Osteoblast (primary cell): ENCODE results near the gene ZNF766. TPM values are rescaled to one million over a fixed set of nuclear protein-coding genes. Genes with fewer than 3 reads are reported as not detected.
"Not testable (repeated sequence)": the region's sequence is repeated elsewhere in the genome, so short reads cannot be mapped to it uniquely, and the experiment has no call there.

Source experiments
- DNase-seq: peaks from one replicate; pipeline ENCODE4 v3.0.0; 2011; ENCODE audit warnings: low spot score, mixed read lengths; ENCODE audit not compliant: insufficient read length; ENCODE audit errors: missing footprints
- H2AFZ ChIP-seq: 2 replicates; pipeline ENCODE4 v1.6.0; 2011; ENCODE audit warnings: mild to moderate bottlenecking, low read length
- H3K27ac ChIP-seq: 2 replicates; pipeline ENCODE4 v1.5.1; 2011; ENCODE audit warnings: mild to moderate bottlenecking, low read depth, low read length, moderate library complexity
- H3K27me3 ChIP-seq: 2 replicates; pipeline ENCODE4 v1.6.0; 2012; ENCODE audit warnings: mild to moderate bottlenecking, control low read depth, inconsistent platforms, low read length, moderate library complexity; ENCODE audit not compliant: insufficient read depth
- H3K36me3 ChIP-seq: 2 replicates; pipeline ENCODE4 v1.5.1; 2011; ENCODE audit warnings: mild to moderate bottlenecking, low read length, control low read depth, moderate library complexity; ENCODE audit not compliant: insufficient read depth
- H3K4me1 ChIP-seq: 2 replicates; pipeline ENCODE4 v1.5.1; 2011; ENCODE audit warnings: mild to moderate bottlenecking, low read length, control low read depth, moderate library complexity; ENCODE audit not compliant: insufficient read depth
- H3K4me2 ChIP-seq: 2 replicates; pipeline ENCODE4 v1.6.0; 2011; ENCODE audit warnings: mild to moderate bottlenecking, low read length; ENCODE audit not compliant: insufficient read depth
- H3K4me3 ChIP-seq: fragments of 200-600 bp; sonication (generic); 3 replicates; pipeline ENCODE4 v1.5.1; 2012; ENCODE audit warnings: mild to moderate bottlenecking, low read length, inconsistent platforms; ENCODE audit not compliant: insufficient read depth
- H3K79me2 ChIP-seq: 2 replicates; pipeline ENCODE4 v1.6.0; 2012; ENCODE audit warnings: mild to moderate bottlenecking, low read length, control low read depth, inconsistent platforms; ENCODE audit not compliant: insufficient read depth
- H3K9me3 ChIP-seq: 2 replicates; pipeline ENCODE4 v1.5.1; 2011; ENCODE audit warnings: low read depth, low read length, control low read depth
- H4K20me1 ChIP-seq: 2 replicates; pipeline ENCODE4 v1.6.0; 2012; ENCODE audit warnings: mild to moderate bottlenecking, low read length, control low read depth; ENCODE audit not compliant: insufficient read depth
- CTCF ChIP-seq: IDR thresholded peaks from 2 replicates; pipeline ENCODE4 v1.5.1; 2011; ENCODE audit warnings: mild to moderate bottlenecking, low read depth, low read length, moderate library complexity; ENCODE audit errors: extremely low read depth
- total RNA-seq: library from RNA; depleted of rRNA; stranded (reverse); fragments of >200 nt; gene quantifications from 2 replicates; pipeline ENCODE4 v1.2.3, GENCODE V29; 2012

The ZNF766 gene
- total RNA-seq, 1 donor: 11.2 TPM

DNA sequence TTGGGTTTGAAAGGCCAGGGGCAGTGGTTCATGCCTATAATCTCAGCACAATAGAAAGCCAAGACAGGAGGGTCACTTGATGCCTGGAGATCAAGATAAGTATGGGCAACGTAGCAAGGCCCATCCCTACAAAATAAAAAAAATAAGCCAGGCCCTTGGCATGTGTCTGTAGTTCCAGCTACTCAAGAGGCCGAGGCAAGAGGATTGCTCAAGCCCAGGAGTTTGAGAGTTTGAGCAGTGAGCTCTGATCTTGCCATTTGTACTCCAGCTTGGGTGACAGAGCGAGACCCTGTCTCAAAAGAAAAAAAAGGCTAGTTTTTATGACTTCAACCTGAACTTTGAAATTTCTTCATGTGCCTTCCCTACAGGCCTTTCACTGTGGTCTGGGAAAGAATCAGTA is 22.4 kb downstream of the ZNF766 start:
- Histone ChIP-seq H3K4me2 (no peak overlapping the region), H3K79me2 (no peaks in the 10 kb centered on the region), H3K27me3 (no peaks in the 10 kb centered on the region), H3K27ac (no peak overlapping the region), H3K9me3 (no peaks in the 10 kb centered on the region), H3K4me1 (peaks cover 5% of the 10 kb centered on the region), H3K36me3 (peaks cover 28% of the 10 kb centered on the region), H4K20me1 (no peaks in the 10 kb centered on the region), H3K4me3 (no peak overlapping the region), H2AFZ (no peak overlapping the region)
- no peak for TF ChIP-seq CTCF
- no peak for DNase-seq

GRCh38 chr19:52292946-52293345 is 23.6 kb downstream of the ZNF766 start:
- H3K4me3 ChIP-seq, H3K27me3 ChIP-seq, H2AFZ ChIP-seq, H4K20me1 ChIP-seq, H3K4me1 ChIP-seq, H3K4me2 ChIP-seq, DNase-seq, H3K79me2 ChIP-seq, H3K27ac ChIP-seq, H3K9me3 ChIP-seq: not testable (repeated sequence)
- peaks cover 25% of the 10 kb centered on the region for H3K36me3 ChIP-seq

DNA sequence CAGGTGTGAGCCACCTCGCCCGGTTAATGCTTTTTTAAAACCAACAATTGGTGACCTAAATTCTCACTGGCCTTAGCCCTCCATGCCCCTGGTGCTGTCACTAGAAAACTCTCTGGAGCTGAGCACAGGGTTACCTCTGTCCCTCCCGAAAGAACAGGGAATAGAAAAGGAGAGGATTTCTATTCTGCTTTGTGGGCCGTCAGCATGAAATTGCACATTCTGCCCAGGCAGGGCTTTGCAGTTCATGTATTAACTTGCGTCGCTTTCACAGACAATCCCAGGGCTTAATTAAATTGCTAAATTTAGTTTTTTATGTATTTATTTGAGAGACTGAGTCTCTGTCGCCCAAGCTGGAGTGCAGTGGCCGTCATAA is 27.0 kb downstream of the ZNF766 start:
- H2AFZ ChIP-seq: peak overlapping the region; percentile 40
- no peaks in the 10 kb centered on the region for H4K20me1 ChIP-seq
- DNase-seq: peak; percentile 66
- no peaks in the 10 kb centered on the region for H3K79me2 ChIP-seq
- peak overlapping the region; percentile 95 for H3K4me2 ChIP-seq
- H3K4me3 ChIP-seq: peak overlapping the region; percentile 80
- peaks cover 11% of the 10 kb centered on the region for H3K36me3 ChIP-seq
- no peaks in the 10 kb centered on the region for H3K27me3 ChIP-seq
- no peaks in the 10 kb centered on the region for H3K9me3 ChIP-seq
- peaks cover 12% of the 10 kb centered on the region for H3K4me1 ChIP-seq
- no peak for TF ChIP-seq CTCF
- peak overlapping the region; percentile 40 for H3K27ac ChIP-seq

DNA sequence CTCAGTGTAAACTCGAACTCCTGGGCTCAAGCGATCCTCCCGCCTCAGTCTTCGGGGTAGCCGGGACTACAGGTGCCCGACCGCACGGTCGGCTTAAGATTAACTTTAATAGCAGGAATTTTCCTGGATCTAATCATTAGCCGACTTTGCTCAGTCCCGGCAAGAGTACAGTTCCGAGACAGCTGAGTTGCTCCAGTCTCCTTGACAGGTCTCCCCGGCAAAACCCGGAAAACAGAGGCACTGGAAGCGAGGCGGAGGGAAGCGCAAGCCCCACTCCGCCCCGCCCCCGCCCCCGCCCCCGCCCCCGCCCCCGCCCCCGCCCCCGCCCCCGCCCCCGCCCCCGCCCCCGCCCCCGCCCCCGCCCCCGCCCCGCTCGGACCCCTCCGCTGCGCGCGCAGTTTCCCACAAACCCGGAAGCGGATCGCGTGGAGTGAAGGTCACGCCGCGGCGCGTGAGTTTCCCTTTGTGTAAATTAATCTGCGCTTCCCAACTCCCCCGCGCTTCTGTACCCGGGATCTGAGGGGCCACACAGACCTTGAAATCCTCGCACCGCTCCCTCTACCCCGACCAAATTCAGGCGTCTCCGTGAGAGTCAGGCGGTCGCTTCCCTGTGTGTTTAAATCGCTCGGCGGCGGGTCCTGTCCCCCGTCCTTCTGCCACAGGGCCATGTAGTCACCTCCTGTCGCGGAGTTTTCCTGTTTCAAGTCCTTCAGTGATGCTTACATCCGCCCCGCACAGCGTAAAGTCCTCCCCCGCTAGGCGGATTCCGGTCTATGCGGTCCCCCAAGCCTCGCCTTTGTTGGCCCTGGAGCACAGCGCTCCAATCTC is 27.6 kb downstream of the ZNF766 start, which contains the start of gene ZNF480:
ZNF480 (plus strand) TSS at position 397 of the 828 bp plus-strand sequence. CDS start 3,244 bp downstream, outside the sequence.
- Histone ChIP-seq H3K9me3 (no peaks in the 10 kb centered on the region), H3K4me1 (peaks cover 12% of the 10 kb centered on the region), H3K27me3 (no peaks in the 10 kb centered on the region), H3K79me2 (no peaks in the 10 kb centered on the region), H3K27ac (peak within 1 kb of the TSS; percentile 93), H3K4me3 (peak within 1 kb of the TSS; percentile 96), H4K20me1 (no peaks in the 10 kb centered on the region), H2AFZ (peak within 1 kb of the TSS; percentile 97), H3K36me3 (peaks cover 17% of the 10 kb centered on the region), H3K4me2 (peak within 1 kb of the TSS; percentile 95)
- no peak for TF ChIP-seq CTCF
- peak; percentile 93 for DNase-seq
